NCI-H446 treated with DMSO at 0.1 percent for 48 hours (cell line): ENCODE results near the gene KIAA1671.
"Not testable (repeated sequence)": the region's sequence is repeated elsewhere in the genome, so short reads cannot be mapped to it uniquely, and the experiment has no call there.

ENCODE experiments used
- DNase-seq: peaks from one replicate; lab custom pipeline; 2025; lab: John Stamatoyannopoulos, UW

KIAA1671 gene

GRCh38 chr22:24951942-24952836, at the start of gene KIAA1671:
Gene KIAA1671, plus strand, starts transcription at chr22:24952716. Its CDS starts 75,284 bp downstream, at chr22:25028000.
- peak; percentile 7 for DNase-seq

DNA sequence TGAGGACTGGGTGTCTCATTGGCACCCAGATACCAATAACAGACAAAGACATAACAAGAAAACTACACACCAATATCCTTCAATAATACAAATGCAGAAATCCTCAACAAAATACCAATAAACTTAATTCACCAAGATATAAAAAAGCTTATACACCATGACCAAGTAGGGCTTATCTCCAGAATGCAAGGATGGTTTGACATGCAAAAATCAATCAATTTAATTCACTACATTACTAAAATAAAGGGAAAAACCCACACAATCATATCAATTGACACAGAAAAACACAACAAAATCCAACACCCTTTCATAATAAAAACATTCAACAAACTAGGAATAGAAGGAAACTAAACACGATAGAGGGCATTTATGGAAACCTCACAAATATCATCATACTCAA, 46.6 kb upstream of the KIAA1671 start:
- DNase-seq = no peak

DNA sequence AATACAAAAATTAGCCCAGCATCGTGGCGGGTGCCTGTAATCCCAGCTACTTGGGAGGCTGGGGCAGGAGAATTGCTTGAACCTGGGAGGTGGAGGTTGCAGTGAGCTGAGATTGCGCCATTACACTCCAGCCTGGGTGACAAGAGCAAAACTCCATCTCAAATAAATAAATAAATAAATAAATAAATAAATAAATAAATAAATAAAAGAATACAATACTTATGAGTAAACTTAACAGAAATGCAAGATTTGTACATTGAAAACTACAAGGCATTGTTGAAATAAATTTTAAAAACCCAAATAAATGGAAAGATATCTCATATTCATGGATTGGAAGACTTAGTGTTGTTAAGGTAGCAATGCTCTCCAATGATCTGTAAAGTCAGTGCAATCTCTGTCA, 45.4 kb upstream of the KIAA1671 start:
- DNase-seq = not testable (repeated sequence)

GRCh38 chr22:24920029-24920428, 32.5 kb upstream of the KIAA1671 start:
- no peak for DNase-seq

GRCh38 chr22:24925586-24926427, 26.7 kb upstream of the KIAA1671 start:
- DNase-seq = no peak

- no peak for DNase-seq
Observed at GRCh38 chr22:24926428-24926725, 26.1 kb upstream of the KIAA1671 start.

- DNase-seq = no peak
Observed at GRCh38 chr22:24926849-24927579, 25.5 kb upstream of the KIAA1671 start.

DNA sequence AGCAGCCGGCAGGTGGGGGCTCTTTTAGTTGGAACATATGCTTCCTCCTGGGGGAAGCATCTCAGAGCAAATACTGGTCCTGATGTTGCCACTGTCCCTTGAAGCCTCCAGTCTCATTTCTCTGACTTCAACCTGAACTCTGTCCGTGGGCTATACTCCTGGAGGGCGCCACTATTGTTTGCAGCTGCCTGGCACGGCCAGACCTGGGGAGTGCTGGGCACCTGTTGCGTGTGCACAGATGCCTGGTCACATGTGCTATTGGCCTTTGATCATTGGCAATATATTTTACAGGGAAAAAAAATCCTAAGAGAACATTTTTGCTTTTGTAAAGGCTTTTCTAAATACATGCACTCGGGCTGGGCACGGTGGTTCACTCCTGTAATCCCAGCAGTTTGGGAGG, 24.2 kb upstream of the KIAA1671 start:
- DNase-seq = no peak

DNA sequence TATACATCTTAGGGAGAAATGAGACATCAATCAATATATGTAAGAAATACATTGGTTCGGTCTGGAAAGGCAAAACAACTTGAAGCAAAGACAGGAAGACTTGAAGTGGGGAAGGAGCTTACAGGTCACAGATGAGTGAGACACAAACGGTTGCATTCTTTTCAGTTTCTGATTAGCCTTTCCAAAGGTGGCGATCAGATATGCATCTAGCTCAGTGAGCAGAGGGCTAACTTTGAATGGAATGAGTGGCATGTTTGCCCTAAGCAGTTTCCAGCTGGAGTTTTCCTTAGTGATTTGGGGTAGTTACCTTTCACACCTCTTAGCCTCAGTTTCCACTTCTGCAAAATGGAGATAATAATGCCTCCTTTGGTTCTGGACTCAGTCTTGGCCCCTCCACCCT, 21.8 kb upstream of the KIAA1671 start:
- DNase-seq = no peak

- no peak for DNase-seq
Observed at GRCh38 chr22:24935771-24936483, 16.6 kb upstream of the KIAA1671 start.

DNA sequence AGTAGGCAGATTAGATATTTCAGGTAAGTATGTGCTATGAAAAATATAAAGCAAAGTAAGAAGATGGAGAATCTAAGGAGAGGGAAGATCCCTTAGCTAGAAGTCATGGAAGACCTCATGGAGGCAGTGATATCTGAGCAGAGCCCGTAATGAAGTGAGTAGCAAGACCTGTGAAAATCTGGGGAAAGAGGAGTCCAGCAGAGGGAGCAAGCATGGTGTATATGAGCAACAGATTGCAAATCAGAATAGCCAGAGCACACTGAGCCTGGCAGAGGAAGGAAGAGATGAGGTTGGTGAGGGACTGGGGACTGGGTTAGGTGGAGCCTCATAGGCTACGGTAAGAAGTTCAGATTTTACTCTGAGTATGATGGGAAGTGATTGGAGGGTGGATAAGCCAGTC, 15.4 kb upstream of the KIAA1671 start:
- no peak for DNase-seq

- DNase-seq = peak; percentile 7
Observed at GRCh38 chr22:24938741-24939341, 13.7 kb upstream of the KIAA1671 start.

GRCh38 chr22:24942301-24942700, 10.2 kb upstream of the KIAA1671 start:
- DNase-seq = no peak

DNA sequence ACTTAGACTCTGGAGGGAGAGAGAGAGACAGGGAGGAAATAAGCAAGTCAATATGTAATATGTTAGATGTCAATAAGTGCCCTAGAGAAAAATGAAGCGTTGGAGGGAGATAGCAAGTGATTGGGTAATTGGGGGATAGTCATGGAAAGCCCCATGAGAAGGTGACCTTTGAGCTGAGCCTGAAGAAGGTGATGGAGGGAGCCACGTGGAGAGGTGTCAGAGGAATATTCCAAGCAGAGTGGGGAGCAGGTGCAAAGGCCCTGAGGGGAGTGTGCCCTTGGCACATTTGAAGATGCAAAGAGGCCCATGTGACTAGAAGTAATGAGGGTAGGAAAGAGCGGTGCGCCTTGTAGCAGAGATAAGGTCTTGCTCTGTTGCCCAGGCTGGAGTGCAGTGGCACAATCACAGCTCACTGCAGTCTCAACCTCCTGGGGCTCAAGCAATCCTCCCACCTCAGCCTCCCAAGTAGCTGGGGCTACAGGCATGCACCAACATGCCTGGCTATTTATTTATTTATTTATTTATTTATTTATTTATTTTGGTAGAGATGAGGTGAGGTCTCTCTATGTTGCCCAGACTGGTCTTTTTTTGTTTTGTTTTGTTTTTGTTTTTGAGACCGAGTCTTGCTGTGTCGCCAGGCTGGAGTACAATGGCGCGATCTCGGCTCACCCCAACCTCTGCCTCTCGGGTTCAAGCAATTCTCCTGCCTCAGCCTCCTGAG, 8.1 kb upstream of the KIAA1671 start:
- no peak for DNase-seq

- DNase-seq = no peak
Observed at GRCh38 chr22:24945430-24945829, 7.1 kb upstream of the KIAA1671 start.

- no peak for DNase-seq
Observed at GRCh38 chr22:24947383-24947782, 5.1 kb upstream of the KIAA1671 start.

DNA sequence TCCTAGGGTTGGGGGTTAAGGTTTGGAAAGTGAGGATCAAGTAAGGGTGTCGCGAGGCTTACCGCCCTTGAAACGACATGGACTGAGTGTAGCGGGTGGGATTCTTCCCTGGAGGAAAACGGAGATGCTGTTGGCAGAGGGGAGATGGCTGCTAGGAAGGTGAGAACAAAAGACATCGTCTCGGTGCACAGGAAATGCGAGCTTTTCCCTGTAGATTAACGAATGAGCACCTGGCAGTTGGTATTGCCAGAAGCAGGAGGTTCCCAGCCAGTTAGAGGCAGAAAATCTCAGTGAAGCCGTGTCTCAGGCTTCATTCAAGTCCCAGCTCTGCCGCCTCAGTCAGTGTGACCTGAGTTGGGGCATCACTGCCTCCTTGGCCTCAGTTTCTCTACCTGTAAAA, 4.6 kb upstream of the KIAA1671 start:
- no peak for DNase-seq

GRCh38 chr22:24948356-24949202, 3.9 kb upstream of the KIAA1671 start:
- no peak for DNase-seq

DNA sequence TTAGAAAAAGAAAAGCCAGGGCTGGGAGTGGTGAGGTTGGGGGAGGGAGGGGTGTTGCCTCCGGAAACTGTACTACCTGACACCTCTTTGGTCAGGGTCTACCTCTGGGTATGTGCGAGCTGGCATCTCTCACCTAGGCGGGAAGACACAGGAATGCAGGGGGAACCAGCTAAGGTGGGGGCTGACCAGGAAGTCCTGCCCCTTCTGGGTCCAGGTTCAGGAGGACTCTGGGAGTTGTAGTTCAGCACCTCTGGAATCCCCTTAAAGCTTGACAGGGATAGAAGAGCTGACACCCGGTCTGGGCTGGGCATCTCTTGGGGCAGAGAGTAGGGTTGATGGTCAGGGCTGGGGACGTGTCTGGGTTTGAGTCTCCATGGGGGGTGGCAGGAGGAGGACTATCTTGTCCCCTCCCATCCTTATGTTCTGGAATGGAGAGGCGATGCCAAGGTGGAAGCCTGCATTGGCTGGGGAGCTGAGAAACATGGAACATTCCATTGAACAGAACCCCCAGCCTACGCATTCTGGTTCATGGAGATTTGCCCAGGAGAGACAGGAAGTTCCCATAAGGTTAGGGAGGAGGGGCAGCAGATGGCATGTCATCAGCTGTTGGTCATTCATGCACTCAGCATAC, 2.1 kb upstream of the KIAA1671 start:
- no peak for DNase-seq
